ENCODE data around the gene P4HA3. TPM values are rescaled to one million over a fixed set of nuclear protein-coding genes. Genes with fewer than 3 reads are reported as not detected.

The P4HA3 gene
- total RNA-seq, 2 experiments from 2014 or later: not detected

- Mint-ChIP-seq H3K27ac (no peak overlapping the region), H3K4me1 (ENCODE audit: low read depth) (no peaks in the 10 kb centered on the region), H3K9me3 (no peaks in the 10 kb centered on the region), H3K27me3 (peaks cover 5% of the 10 kb centered on the region), H3K4me3 (no peak overlapping the region), H3K36me3 (ENCODE audit: low read depth) (no peaks in the 10 kb centered on the region)
- ATAC-seq: no peak
- TF ChIP-seq CTCF (IDR thresholded peaks at IDR 0.05): no peak
- ChIA-PET POLR2A (no interaction called here), CTCF (interaction anchor here (1.4 kb wide), 1 partner anchor 43 kb away, joined by 6 read pairs; no protein-coding TSS in a partner anchor)
- intact Hi-C loops (cut with micrococcal nuclease): no loop called here
- DNase-seq: no peak
Measured at GRCh38 chr11:74278103-74278502, 33.3 kb downstream of the P4HA3 start.

- H3K27me3 Mint-ChIP-seq: peaks cover 11% of the 10 kb centered on the region
- POLR2A ChIA-PET: interaction anchor here (0.5 kb wide), 1 partner anchor 12 kb away, joined by 3 read pairs; no protein-coding TSS in a partner anchor
- no peaks in the 10 kb centered on the region for H3K4me1 Mint-ChIP-seq (ENCODE audit: low read depth)
- ATAC-seq: no peak
- no peaks in the 10 kb centered on the region for H3K36me3 Mint-ChIP-seq (ENCODE audit: low read depth)
- no peak for TF ChIP-seq CTCF (IDR thresholded peaks at IDR 0.05)
- no peak overlapping the region for H3K27ac Mint-ChIP-seq
- no peaks in the 10 kb centered on the region for H3K9me3 Mint-ChIP-seq
- no peak for DNase-seq
- CTCF ChIA-PET: interaction anchor here (1.5 kb wide), 1 partner anchor 177 kb away, joined by 3 read pairs; no protein-coding TSS in a partner anchor
- H3K4me3 Mint-ChIP-seq: no peak overlapping the region
- intact Hi-C loops (cut with micrococcal nuclease): no loop called here
Measured at GRCh38 chr11:74276581-74276980, 34.9 kb downstream of the P4HA3 start.

GRCh38 chr11:74272276-74272675 lies 39.2 kb downstream of the P4HA3 start:
- POLR2A ChIA-PET: no interaction called here
- intact Hi-C loops (cut with micrococcal nuclease): no loop called here
- Mint-ChIP-seq H3K36me3 (ENCODE audit: low read depth) (no peaks in the 10 kb centered on the region), H3K27me3 (peaks cover 11% of the 10 kb centered on the region), H3K9me3 (no peaks in the 10 kb centered on the region), H3K27ac (no peak overlapping the region), H3K4me1 (ENCODE audit: low read depth) (peaks cover 19% of the 10 kb centered on the region), H3K4me3 (no peak overlapping the region)
- ATAC-seq (no peak), DNase-seq (no peak)
- CTCF ChIA-PET: interaction anchor here (0.7 kb wide), 1 partner anchor 297 kb away, joined by 3 read pairs; no protein-coding TSS in a partner anchor
- TF ChIP-seq CTCF (IDR thresholded peaks at IDR 0.05): no peak

- Mint-ChIP-seq H3K27ac (no peak overlapping the region), H3K4me1 (ENCODE audit: low read depth) (peaks cover 19% of the 10 kb centered on the region), H3K36me3 (ENCODE audit: low read depth) (no peaks in the 10 kb centered on the region), H3K9me3 (no peaks in the 10 kb centered on the region), H3K27me3 (peaks cover 7% of the 10 kb centered on the region), H3K4me3 (no peak overlapping the region)
- DNase-seq (peak; percentile 57), ATAC-seq (peak; percentile 74)
- intact Hi-C loops (cut with micrococcal nuclease): no loop called here
- CTCF ChIA-PET: interaction anchor here (1.0 to 2.0 kb wide), 2 partner anchors 13 to 120 kb away, joined by 3 to 8 read pairs; no protein-coding TSS in a partner anchor
- TF ChIP-seq CTCF (IDR thresholded peaks at IDR 0.05): no peak
- POLR2A ChIA-PET: no interaction called here
Measured at GRCh38 chr11:74269161-74269811, 42.2 kb downstream of the P4HA3 start.

GRCh38 chr11:74268456-74268855 lies 43.0 kb downstream of the P4HA3 start:
- intact Hi-C loops (cut with micrococcal nuclease): no loop called here
- no peaks in the 10 kb centered on the region for H3K9me3 Mint-ChIP-seq
- ChIA-PET POLR2A (no interaction called here), CTCF (interaction anchor here (0.6 to 2.0 kb wide), 2 partner anchors 13 to 53 kb away, joined by 5 to 6 read pairs; no protein-coding TSS in a partner anchor)
- peaks cover 6% of the 10 kb centered on the region for H3K27me3 Mint-ChIP-seq
- H3K36me3 Mint-ChIP-seq (ENCODE audit: low read depth): no peaks in the 10 kb centered on the region
- DNase-seq: no peak
- peaks cover 19% of the 10 kb centered on the region for H3K4me1 Mint-ChIP-seq (ENCODE audit: low read depth)
- no peak overlapping the region for H3K4me3 Mint-ChIP-seq
- TF ChIP-seq CTCF (IDR thresholded peaks at IDR 0.05): no peak
- no peak for ATAC-seq
- no peak overlapping the region for H3K27ac Mint-ChIP-seq
